ENCODE measurements around the gene HOXB3.
A peak's percentile ranks its signal among the peaks of the same experiment; 100 is the strongest.

The HOXB3 gene

GRCh38 chr17:48589831-48590606 lies at the start of gene HOXB3:
Gene HOXB3, minus strand, starts transcription at chr17:48590241. Its CDS starts 37,767 bp downstream, at chr17:48552474.
- DNase-seq = no peak

GRCh38 chr17:48639136-48639535 lies 49.1 kb upstream of the HOXB3 start:
- DNase-seq = no peak

DNA sequence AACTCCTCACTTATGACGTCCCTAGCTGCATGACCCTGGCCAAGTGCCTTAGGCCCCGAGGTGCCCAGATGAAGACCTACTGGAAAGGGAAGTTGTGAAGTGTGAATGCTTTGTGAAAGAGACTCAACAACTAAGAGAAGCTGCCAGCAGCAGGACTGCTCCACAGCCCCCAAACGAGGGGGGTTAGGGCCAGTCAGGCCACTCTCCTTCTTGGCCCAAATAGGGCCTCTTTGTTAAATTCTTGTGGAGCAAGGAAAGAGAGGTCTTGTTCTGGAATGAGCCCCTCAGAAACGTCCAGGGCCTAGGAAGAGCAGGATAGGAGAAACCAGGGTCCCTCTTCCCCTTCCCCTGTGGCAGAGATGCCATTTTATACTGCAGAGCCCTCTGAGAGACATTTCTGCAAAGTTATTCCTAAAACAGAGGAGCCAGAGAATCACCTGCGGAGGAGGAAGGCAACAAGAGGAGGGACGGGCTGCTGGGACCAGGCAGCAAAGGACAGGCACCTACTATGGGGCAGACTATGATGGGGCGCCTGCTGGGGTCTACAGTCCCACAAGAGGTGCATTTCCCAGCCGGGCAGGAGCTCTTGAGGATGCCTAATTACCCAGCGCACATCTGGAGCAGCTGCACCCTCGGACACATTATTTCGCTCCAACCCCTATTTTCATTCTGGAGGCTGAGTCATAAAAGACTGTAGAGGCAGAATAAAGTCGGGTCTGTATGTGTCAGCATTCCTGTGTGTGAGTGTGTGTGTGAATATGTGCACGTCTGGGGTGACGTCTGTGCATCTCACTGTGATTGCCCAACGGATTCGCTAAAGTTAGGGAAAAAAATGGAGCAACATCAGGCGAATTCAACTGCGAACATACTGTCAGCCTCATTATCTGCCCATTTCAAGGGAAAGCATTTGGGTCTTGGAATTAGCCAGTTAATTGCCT lies 47.6 kb upstream of the HOXB3 start:
- no peak for DNase-seq

DNA sequence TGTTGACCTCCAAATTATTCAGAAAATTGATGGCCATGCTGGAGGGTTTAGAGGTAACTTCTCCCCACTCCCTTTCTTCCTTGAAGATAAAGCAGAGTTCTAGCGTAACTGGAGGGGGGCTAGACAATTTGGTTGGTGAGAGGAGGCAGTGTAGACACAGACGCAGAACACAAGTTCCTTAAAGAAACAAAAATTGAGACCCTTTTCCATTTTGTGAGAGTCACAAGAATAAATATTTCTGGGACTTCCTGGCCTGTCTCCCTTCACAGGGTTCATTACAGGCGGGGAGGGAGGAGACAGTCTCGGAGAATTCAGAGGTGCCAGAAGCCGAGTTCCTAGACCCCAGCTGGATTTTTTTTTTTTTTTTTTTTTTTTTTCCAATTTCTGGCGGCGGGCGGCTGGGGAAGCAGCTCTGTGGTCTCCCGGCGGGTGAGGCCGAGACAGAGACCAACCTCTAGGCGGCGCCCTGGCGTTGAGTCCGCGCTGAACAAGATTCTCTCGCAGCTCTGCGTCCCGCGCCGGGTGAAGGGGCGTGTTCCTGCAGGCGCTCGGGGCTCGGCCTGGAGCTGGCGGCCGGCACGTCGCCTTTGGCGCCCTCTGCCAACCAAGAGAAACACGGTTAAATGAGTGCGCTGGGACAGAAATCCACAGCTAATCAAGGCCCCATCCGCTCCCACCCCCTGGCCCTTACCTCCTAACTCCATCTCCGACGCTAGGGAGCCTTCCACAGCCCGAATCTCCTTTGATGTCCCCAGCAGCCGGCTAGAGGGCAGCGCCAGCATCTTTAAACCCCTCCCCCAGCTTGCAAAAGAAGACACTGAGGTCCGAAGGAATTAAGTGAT lies 46.4 kb upstream of the HOXB3 start:
- DNase-seq = peak; percentile 68

GRCh38 chr17:48634493-48635208 lies 44.6 kb upstream of the HOXB3 start:
- no peak for DNase-seq

DNA sequence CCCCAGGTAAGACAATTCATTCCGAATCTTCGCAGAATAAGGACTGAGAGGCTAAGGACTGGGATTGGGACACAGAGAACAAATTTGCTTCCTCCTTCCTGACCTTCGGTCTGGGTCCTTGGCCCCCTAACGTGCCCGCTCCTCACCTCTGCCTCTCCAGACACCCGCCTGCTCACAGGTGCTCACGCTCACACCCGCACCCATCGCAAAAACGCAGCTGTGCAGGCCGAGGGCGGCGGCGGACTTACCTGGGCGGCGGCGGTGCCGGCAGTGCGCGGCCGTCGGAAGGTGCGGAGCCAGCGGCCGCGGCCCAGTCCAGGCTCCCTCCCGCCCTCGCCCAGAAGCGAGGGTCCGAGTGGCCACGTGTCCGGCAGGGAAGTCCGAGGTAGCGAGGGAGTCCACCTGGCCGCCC lies 43.2 kb upstream of the HOXB3 start:
- no peak for DNase-seq

DNA sequence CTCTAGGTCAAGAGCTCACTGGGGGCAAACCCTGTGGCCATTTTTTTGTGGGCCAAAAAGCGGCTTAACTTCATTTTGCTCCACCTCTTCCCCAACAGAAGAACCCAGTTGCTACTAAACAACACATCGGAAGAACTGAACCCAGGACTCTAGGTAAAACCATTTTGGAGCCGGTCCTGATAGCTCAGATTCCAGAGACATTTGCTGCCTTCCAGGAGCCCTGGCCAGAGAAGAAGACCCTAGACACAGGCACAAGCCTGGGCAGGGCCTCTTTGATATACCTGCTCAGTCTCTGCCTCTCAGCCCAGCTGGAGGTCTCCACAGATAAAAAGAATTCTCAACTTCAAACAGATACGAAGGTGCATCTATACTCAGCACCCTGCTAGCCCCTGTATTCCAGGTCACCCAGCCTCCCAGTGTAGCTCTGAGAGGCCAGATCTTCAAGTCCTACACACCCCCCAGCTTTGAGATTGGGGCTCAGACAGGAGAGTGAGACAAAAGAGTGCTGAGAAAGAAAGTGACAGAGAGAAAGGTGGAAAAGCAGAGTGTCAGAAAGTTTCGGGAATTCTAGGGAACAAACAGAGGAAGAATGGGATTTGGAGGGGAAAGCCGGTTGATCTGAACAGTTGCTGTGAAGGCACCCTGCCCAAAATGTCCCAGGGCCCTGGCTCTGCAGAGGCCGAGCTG lies 42.7 kb upstream of the HOXB3 start:
- no peak for DNase-seq

- no peak for DNase-seq
These were observed 41.9 kb upstream of the HOXB3 start for GRCh38 chr17:48631693-48632578.

- DNase-seq = no peak
These were observed 41.1 kb upstream of the HOXB3 start for GRCh38 chr17:48630925-48631692.

DNA sequence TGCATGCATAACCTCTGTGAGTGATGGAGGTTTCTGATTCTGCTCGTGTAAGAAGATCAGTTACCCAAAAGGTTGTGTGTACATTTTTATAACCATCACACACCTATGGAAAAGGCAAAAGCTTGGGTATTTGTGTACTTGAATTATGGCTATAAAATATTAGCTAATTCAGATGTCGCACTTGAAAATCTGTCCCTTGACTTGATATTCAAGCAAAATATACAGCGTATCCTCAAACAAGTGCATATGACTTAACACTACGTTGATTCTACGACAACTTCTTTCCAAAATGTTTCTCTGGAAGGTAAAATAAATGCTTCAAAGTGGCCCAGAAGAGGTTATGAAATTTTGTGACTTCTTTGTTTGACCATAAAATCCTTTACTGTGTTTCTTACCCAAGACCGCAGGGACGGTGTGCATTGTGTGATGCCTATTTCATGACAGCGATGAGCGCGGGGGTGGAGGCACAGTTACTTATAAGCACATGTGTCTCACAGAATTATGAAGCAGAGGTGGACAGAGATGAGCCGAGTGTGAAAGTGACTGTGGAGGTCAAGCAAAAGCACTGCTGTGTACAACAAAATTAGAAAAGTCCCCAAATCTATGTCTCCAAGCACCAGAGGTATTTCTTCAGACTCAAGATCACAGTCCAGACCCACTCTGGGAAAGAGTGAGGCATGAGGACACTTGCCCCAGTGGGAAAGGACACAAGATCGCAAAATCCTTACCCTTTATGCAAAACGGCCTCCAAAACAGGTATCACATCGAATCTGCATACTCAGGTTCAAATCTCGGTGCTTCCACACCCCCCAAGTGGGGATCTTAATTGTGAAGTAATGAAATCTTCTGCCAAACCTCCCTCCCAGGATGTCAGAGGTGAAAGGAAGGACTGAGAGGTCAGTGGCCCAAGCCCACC lies 40.2 kb upstream of the HOXB3 start:
- DNase-seq = no peak

- DNase-seq = no peak
These were observed 39.3 kb upstream of the HOXB3 start for GRCh38 chr17:48629411-48629759.

DNA sequence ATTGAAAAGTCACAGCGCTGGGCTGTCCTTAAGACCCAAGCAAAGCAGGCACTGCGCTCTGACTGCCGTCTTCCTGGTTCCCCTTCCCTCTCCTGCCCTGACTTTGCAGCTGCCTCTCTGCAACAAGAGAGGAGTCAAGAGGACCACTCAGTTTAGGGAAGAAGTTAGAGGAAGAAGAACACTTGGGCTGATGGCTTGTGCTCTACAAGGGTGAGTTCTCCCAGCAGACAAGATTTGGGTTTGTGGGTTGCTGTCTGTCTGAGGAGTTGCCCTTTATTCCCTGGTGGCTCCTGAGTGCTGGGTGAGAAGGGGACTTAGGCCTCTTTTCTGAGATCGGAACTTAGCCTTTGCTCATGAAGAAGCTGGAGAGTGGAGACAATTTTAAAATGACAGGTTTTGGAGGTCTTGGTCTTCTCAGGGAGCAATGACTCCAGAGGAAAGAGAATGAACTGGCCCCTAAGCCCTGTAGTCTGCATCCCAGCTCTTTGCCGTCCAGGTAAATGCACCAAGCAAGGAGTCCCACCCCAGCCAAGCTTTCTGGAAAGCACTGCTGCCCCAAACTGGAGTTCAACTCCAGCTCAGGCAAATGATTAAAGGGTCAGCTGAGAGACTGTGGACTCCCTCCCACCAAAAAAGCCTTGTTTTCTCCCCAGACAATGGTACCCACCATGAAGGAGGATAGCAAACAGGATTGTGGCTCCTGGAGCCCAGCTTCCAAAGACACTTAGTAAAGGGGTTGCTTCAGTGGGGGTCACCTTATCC lies 38.8 kb upstream of the HOXB3 start:
- no peak for DNase-seq

- no peak for DNase-seq
These were observed 37.8 kb upstream of the HOXB3 start for GRCh38 chr17:48627623-48628521.

- DNase-seq = no peak
These were observed 37.1 kb upstream of the HOXB3 start for GRCh38 chr17:48627118-48627597.

- no peak for DNase-seq
These were observed 36.4 kb upstream of the HOXB3 start, which contains the start of gene HOXB9 for GRCh38 chr17:48626245-48627117. Gene HOXB9, minus strand, starts transcription at chr17:48626358. Its CDS starts 89 bp downstream, at chr17:48626269.

Data from NCI-H2171 (cell line).